ENCODE results near the gene ASB7.

Gene ASB7

GRCh38 chr15:100560323-100560722 is 42.1 kb upstream of the ASB7 start:
- Histone ChIP-seq H3K36me3 (replicated peaks in 1 of 2; ENCODE audit: control insufficient read depth in 2 of 2, insufficient read depth in 2 of 2, low read length in 2 of 2) (no peaks in the 10 kb centered on the region), H3K14ac (ENCODE audit: low read length) (no peak overlapping the region), H3K4me1 (ENCODE audit: control insufficient read depth in 2 of 2, insufficient read depth in 1 of 2, low read depth in 1 of 2, low read length in 2 of 2) (no peaks in the 10 kb centered on the region), H2AK5ac (ENCODE audit: low read depth, low read length) (no peak overlapping the region), H4K91ac (ENCODE audit: low read depth, low read length, poor library complexity) (no peak overlapping the region), H2BK15ac (ENCODE audit: low read length) (no peak overlapping the region), H3K4me3 (ENCODE audit: low read length in 2 of 2) (no peak overlapping the region), H3K79me1 (ENCODE audit: low read depth, low read length) (no peaks in the 10 kb centered on the region), H4K8ac (ENCODE audit: low read depth, low read length) (no peak overlapping the region), H2BK12ac (ENCODE audit: low read length) (no peak overlapping the region), H3K27me3 (ENCODE audit: control insufficient read depth in 3 of 3, insufficient read depth in 3 of 3, low read depth in 1 of 3, low read length in 3 of 3) (no peaks in the 10 kb centered on the region), H2BK5ac (ENCODE audit: low read length) (no peak overlapping the region), H3K9me3 (replicated peaks in 1 of 2; ENCODE audit: control insufficient read depth in 2 of 2, insufficient read depth in 1 of 2, low read depth in 1 of 2, low read length in 2 of 2) (peaks cover 0 to 5% of the 10 kb centered on the region in 2 donors), H3K4ac (ENCODE audit: low read length) (no peak overlapping the region), H3K23ac (ENCODE audit: low read depth, low read length, poor library complexity) (no peak overlapping the region), H2BK120ac (ENCODE audit: low read depth, low read length) (no peak overlapping the region), H3K27ac (replicated peaks; ENCODE audit: low read length) (no peak overlapping the region), H2AFZ (ENCODE audit: low read length) (no peak overlapping the region), H3K9ac (ENCODE audit: low read depth, low read length, poor library complexity) (no peak overlapping the region), H3K18ac (ENCODE audit: low read length) (no peak overlapping the region), H3K4me2 (ENCODE audit: insufficient read depth, low read length, poor library complexity, severe bottlenecking) (no peak overlapping the region)
- no peak for DNase-seq (ENCODE audit: low spot score)

- no CpG with 5 or more reads among the region's 3 CpGs for WGBS, 2 donors (ENCODE audit: extremely low coverage in 2 of 2, insufficient read length in 2 of 2, insufficient replicate concordance in 1 of 2)
- H3K27ac ChIP-seq (replicated peaks; ENCODE audit: low read length), result no peak overlapping the region
- DNase-seq (ENCODE audit: low spot score), result no peak
Observed at GRCh38 chr15:100565591-100565990, 36.8 kb upstream of the ASB7 start.

GRCh38 chr15:100566850-100567628 is 35.4 kb upstream of the ASB7 start:
- Histone ChIP-seq H3K4ac (ENCODE audit: low read length) (no peak overlapping the region), H4K8ac (ENCODE audit: low read depth, low read length) (no peak overlapping the region), H3K9me3 (replicated peaks in 1 of 2; ENCODE audit: control insufficient read depth in 2 of 2, insufficient read depth in 1 of 2, low read depth in 1 of 2, low read length in 2 of 2) (no peaks in the 10 kb centered on the region), H3K9ac (ENCODE audit: low read depth, low read length, poor library complexity) (no peak overlapping the region), H4K91ac (ENCODE audit: low read depth, low read length, poor library complexity) (no peak overlapping the region), H2AFZ (ENCODE audit: low read length) (no peak overlapping the region), H2BK12ac (ENCODE audit: low read length) (no peak overlapping the region), H3K4me2 (ENCODE audit: insufficient read depth, low read length, poor library complexity, severe bottlenecking) (no peak overlapping the region), H3K36me3 (replicated peaks in 1 of 2; ENCODE audit: control insufficient read depth in 2 of 2, insufficient read depth in 2 of 2, low read length in 2 of 2) (peaks cover 3 to 27% of the 10 kb centered on the region in 2 donors), H2BK120ac (ENCODE audit: low read depth, low read length) (no peak overlapping the region), H3K27me3 (ENCODE audit: control insufficient read depth in 3 of 3, insufficient read depth in 3 of 3, low read depth in 1 of 3, low read length in 3 of 3) (no peaks in the 10 kb centered on the region), H3K14ac (ENCODE audit: low read length) (no peak overlapping the region), H3K4me1 (ENCODE audit: control insufficient read depth in 2 of 2, insufficient read depth in 1 of 2, low read depth in 1 of 2, low read length in 2 of 2) (no peaks in the 10 kb centered on the region), H3K79me1 (ENCODE audit: low read depth, low read length) (no peaks in the 10 kb centered on the region), H3K18ac (ENCODE audit: low read length) (no peak overlapping the region), H2AK5ac (ENCODE audit: low read depth, low read length) (no peak overlapping the region), H3K27ac (replicated peaks; ENCODE audit: low read length) (no peak overlapping the region), H3K23ac (ENCODE audit: low read depth, low read length, poor library complexity) (no peak overlapping the region), H2BK5ac (ENCODE audit: low read length) (no peak overlapping the region), H3K4me3 (ENCODE audit: low read length in 2 of 2) (no peak overlapping the region), H2BK15ac (ENCODE audit: low read length) (no peak overlapping the region)
- no peak for DNase-seq (ENCODE audit: low spot score)
- no CpG with 5 or more reads among the region's 6 CpGs for WGBS, 2 donors (ENCODE audit: extremely low coverage in 2 of 2, insufficient read length in 2 of 2, insufficient replicate concordance in 1 of 2)

More at GRCh38 chr15:100565591-100565990, 36.8 kb upstream of the ASB7 start:
- no peaks in the 10 kb centered on the region for H3K27me3 ChIP-seq (ENCODE audit: control insufficient read depth in 3 of 3, insufficient read depth in 3 of 3, low read depth in 1 of 3, low read length in 3 of 3)
- H4K91ac ChIP-seq (ENCODE audit: low read depth, low read length, poor library complexity), result no peak overlapping the region
- no peak overlapping the region for H2AFZ ChIP-seq (ENCODE audit: low read length)
- no peak overlapping the region for H2BK12ac ChIP-seq (ENCODE audit: low read length)
- peaks cover 3 to 14% of the 10 kb centered on the region in 2 donors for H3K36me3 ChIP-seq (replicated peaks in 1 of 2; ENCODE audit: control insufficient read depth in 2 of 2, insufficient read depth in 2 of 2, low read length in 2 of 2)
- H3K23ac ChIP-seq (ENCODE audit: low read depth, low read length, poor library complexity), result no peak overlapping the region
- H3K4ac ChIP-seq (ENCODE audit: low read length), result no peak overlapping the region
- H3K4me1 ChIP-seq (ENCODE audit: control insufficient read depth in 2 of 2, insufficient read depth in 1 of 2, low read depth in 1 of 2, low read length in 2 of 2), result no peaks in the 10 kb centered on the region
- no peak overlapping the region for H2BK15ac ChIP-seq (ENCODE audit: low read length)
- no peak overlapping the region for H3K4me2 ChIP-seq (ENCODE audit: insufficient read depth, low read length, poor library complexity, severe bottlenecking)
- no peak overlapping the region for H3K9ac ChIP-seq (ENCODE audit: low read depth, low read length, poor library complexity)
- no peak overlapping the region for H3K4me3 ChIP-seq (ENCODE audit: low read length in 2 of 2)
- H2BK5ac ChIP-seq (ENCODE audit: low read length), result no peak overlapping the region
- peaks cover 0 to 1% of the 10 kb centered on the region in 2 donors for H3K9me3 ChIP-seq (replicated peaks in 1 of 2; ENCODE audit: control insufficient read depth in 2 of 2, insufficient read depth in 1 of 2, low read depth in 1 of 2, low read length in 2 of 2)
- no peaks in the 10 kb centered on the region for H3K79me1 ChIP-seq (ENCODE audit: low read depth, low read length)
- H2AK5ac ChIP-seq (ENCODE audit: low read depth, low read length), result no peak overlapping the region
- no peak overlapping the region for H3K14ac ChIP-seq (ENCODE audit: low read length)
- no peak overlapping the region for H4K8ac ChIP-seq (ENCODE audit: low read depth, low read length)
- H3K18ac ChIP-seq (ENCODE audit: low read length), result no peak overlapping the region
- H2BK120ac ChIP-seq (ENCODE audit: low read depth, low read length), result no peak overlapping the region

GRCh38 chr15:100569391-100569790 is 33.0 kb upstream of the ASB7 start:
- H2AFZ ChIP-seq (ENCODE audit: low read length), result no peak overlapping the region
- H3K4me2 ChIP-seq (ENCODE audit: insufficient read depth, low read length, poor library complexity, severe bottlenecking), result no peak overlapping the region
- no peak overlapping the region for H3K18ac ChIP-seq (ENCODE audit: low read length)
- no peaks in the 10 kb centered on the region for H3K4me1 ChIP-seq (ENCODE audit: control insufficient read depth in 2 of 2, insufficient read depth in 1 of 2, low read depth in 1 of 2, low read length in 2 of 2)
- DNase-seq (ENCODE audit: low spot score), result no peak
- no peaks in the 10 kb centered on the region for H3K9me3 ChIP-seq (replicated peaks in 1 of 2; ENCODE audit: control insufficient read depth in 2 of 2, insufficient read depth in 1 of 2, low read depth in 1 of 2, low read length in 2 of 2)
- no peak overlapping the region for H3K4me3 ChIP-seq (ENCODE audit: low read length in 2 of 2)
- no peaks in the 10 kb centered on the region for H3K79me1 ChIP-seq (ENCODE audit: low read depth, low read length)
- no peak overlapping the region for H2BK5ac ChIP-seq (ENCODE audit: low read length)
- H3K23ac ChIP-seq (ENCODE audit: low read depth, low read length, poor library complexity), result no peak overlapping the region
- no peak overlapping the region for H2BK15ac ChIP-seq (ENCODE audit: low read length)
- H4K8ac ChIP-seq (ENCODE audit: low read depth, low read length), result no peak overlapping the region
- no peak overlapping the region for H2BK120ac ChIP-seq (ENCODE audit: low read depth, low read length)
- H3K9ac ChIP-seq (ENCODE audit: low read depth, low read length, poor library complexity), result no peak overlapping the region
- H3K27ac ChIP-seq (replicated peaks; ENCODE audit: low read length), result no peak overlapping the region
- no CpG with 5 or more reads among the region's 8 CpGs for WGBS, 2 donors (ENCODE audit: extremely low coverage in 2 of 2, insufficient read length in 2 of 2, insufficient replicate concordance in 1 of 2)
- no peak overlapping the region for H3K4ac ChIP-seq (ENCODE audit: low read length)
- no peak overlapping the region for H3K14ac ChIP-seq (ENCODE audit: low read length)
- H2BK12ac ChIP-seq (ENCODE audit: low read length), result no peak overlapping the region
- H2AK5ac ChIP-seq (ENCODE audit: low read depth, low read length), result no peak overlapping the region
- H4K91ac ChIP-seq (ENCODE audit: low read depth, low read length, poor library complexity), result no peak overlapping the region
- no peaks in the 10 kb centered on the region for H3K27me3 ChIP-seq (ENCODE audit: control insufficient read depth in 3 of 3, insufficient read depth in 3 of 3, low read depth in 1 of 3, low read length in 3 of 3)
- H3K36me3 ChIP-seq (replicated peaks in 1 of 2; ENCODE audit: control insufficient read depth in 2 of 2, insufficient read depth in 2 of 2, low read length in 2 of 2), result peaks cover 7 to 46% of the 10 kb centered on the region in 2 donors
